HG02852 (cell line): ENCODE results near the gene USP6NL.
"Not testable (repeated sequence)": the region's sequence is repeated elsewhere in the genome, so short reads cannot be mapped to it uniquely, and the experiment has no call there.

ENCODE experiments used
- ATAC-seq: cut with Tn5 transposase; IDR thresholded peaks from one replicate; pipeline ENCODE4 v1.9.1; 2021; ENCODE audit warnings: mild to moderate bottlenecking, moderate library complexity; ENCODE audit not compliant: unreplicated experiment

The USP6NL gene

GRCh38 chr10:11521860-11522259, 89.6 kb downstream of the USP6NL start:
- no peak for ATAC-seq

GRCh38 chr10:11520892-11521291, 90.6 kb downstream of the USP6NL start:
- ATAC-seq, result no peak

GRCh38 chr10:11517150-11517549, 94.3 kb downstream of the USP6NL start:
- peak; percentile 50 for ATAC-seq

- ATAC-seq, result peak; percentile 71
Observed at GRCh38 chr10:11516431-11516746, 95.1 kb downstream of the USP6NL start.

- peak; percentile 27 for ATAC-seq
Observed at GRCh38 chr10:11515596-11516430, 95.6 kb downstream of the USP6NL start.

GRCh38 chr10:11513727-11514126, 97.7 kb downstream of the USP6NL start:
- ATAC-seq, result no peak

- ATAC-seq, result no peak
Observed at GRCh38 chr10:11512596-11512995, 98.9 kb downstream of the USP6NL start.

GRCh38 chr10:11511321-11511720, 100.1 kb downstream of the USP6NL start:
- ATAC-seq, result no peak

- ATAC-seq, result no peak
Observed at GRCh38 chr10:11510736-11511135, 100.7 kb downstream of the USP6NL start.

- ATAC-seq, result no peak
Observed at GRCh38 chr10:11510281-11510680, 101.2 kb downstream of the USP6NL start.

- no peak for ATAC-seq
Observed at GRCh38 chr10:11509036-11509435, 102.4 kb downstream of the USP6NL start.

GRCh38 chr10:11506247-11506789, 105.1 kb downstream of the USP6NL start:
- no peak for ATAC-seq

- peak; percentile 45 for ATAC-seq
Observed at GRCh38 chr10:11505639-11506038, 105.8 kb downstream of the USP6NL start.

- ATAC-seq, result no peak
Observed at GRCh38 chr10:11504566-11505285, 106.7 kb downstream of the USP6NL start.

- no peak for ATAC-seq
Observed at GRCh38 chr10:11501600-11501999, 109.8 kb downstream of the USP6NL start.

GRCh38 chr10:11499425-11500071, 111.9 kb downstream of the USP6NL start:
- peak; percentile 48 for ATAC-seq

- ATAC-seq, result no peak
Observed at GRCh38 chr10:11498399-11498798, 113.1 kb downstream of the USP6NL start.

- not testable (repeated sequence) for ATAC-seq
Observed at GRCh38 chr10:11494923-11495322, 116.5 kb downstream of the USP6NL start.

- no peak for ATAC-seq
Observed at GRCh38 chr10:11493646-11494045, 117.8 kb downstream of the USP6NL start.

GRCh38 chr10:11491087-11491486, 120.4 kb downstream of the USP6NL start:
- ATAC-seq, result no peak

GRCh38 chr10:11489591-11489990, 121.9 kb downstream of the USP6NL start:
- no peak for ATAC-seq

- no peak for ATAC-seq
Observed at GRCh38 chr10:11488126-11488525, 123.3 kb downstream of the USP6NL start.
